ENCODE results near the gene C10orf62.
"Not testable (repeated sequence)": the region's sequence is repeated elsewhere in the genome, so short reads cannot be mapped to it uniquely, and the experiment has no call there.

C10orf62 gene

DNA sequence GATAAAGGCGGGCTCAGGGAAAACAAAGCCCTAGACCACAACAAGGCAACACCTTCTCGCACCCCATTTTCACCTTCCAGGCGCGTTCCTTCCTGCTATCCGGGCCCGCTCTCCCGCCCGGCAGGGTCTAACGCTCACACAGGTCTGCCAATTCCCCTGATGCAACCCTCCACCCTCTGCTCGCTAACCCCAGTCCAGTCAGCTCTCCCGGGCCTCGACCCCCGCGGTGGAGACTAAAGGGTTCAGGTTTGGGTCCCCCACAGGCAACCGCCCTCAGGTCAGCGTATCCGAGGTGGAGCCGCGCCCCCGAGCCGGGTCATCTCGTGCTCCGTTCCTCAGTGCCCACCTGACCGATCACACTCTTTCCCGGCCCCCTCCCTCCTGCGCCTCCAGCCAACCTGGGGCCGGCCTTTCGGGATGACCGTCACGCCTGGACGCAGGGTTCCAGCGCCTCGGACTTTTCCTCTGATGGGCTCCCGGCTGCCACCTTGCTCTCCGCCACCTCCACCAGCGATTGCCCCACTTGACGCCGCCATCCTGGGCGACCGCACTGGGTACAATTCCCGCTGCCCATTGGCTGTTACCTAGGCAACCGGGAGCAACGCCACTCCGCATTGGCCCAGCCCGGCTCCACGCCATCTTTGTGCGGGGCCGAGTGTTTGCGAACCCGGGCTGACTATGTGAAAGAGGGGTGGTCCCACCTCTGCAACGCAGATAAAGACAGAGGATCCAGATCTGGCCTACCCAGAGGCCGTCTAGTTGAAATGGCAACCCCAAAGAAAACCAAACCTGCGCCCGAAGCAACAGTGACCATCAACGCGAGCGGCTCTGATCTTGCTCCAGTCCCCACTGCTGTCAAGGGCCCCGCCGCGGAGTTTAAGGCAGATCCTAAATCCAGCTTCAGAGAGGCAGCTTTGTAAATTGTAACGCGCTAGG, 43.7 kb downstream of the C10orf62 start, which contains the start of gene MORN4:
MORN4 (minus strand) TSS at position 552 of the 936 bp plus-strand sequence. CDS start 13,847 bp downstream, outside the sequence.
- peak; percentile 38 for DNase-seq

GRCh38 chr10:97633921-97634320, 44.4 kb downstream of the C10orf62 start:
- DNase-seq = no peak

DNA sequence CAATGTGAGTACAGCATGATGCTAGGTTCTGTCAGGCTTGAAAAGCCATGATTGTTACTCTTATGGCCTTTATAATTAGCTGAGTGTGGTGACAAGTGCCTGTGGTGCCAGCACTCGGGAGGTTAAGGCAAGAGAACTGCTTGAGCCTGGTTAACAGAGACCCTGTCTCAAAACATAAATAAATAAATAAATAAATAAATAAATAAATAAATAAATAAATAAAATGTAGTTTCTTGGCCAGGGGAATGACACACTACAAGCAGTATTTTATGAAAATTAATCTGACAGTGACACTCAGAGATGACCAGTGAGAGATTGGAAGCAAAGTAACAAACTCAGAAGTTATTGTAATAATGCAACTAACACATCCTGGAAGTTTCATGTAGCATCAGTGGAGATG, 46.1 kb downstream of the C10orf62 start:
- no peak for DNase-seq

GRCh38 chr10:97639090-97639489, 49.6 kb downstream of the C10orf62 start:
- not testable (repeated sequence) for DNase-seq

- DNase-seq = peak; percentile 95
These were observed 50.8 kb downstream of the C10orf62 start, which contains the start of gene PI4K2A for GRCh38 chr10:97640174-97640867. Gene PI4K2A, plus strand, starts transcription at chr10:97640671. Its CDS starts 72 bp downstream, at chr10:97640743.
